Measurements from ENCODE around the gene DNM3.

- TF ChIP-seq CTCF (IDR thresholded peaks at IDR 0.05) (no peak), POLR2A (IDR thresholded peaks at IDR 0.05) (no peak)
Observed at GRCh38 chr1:172003766-172004530, 162.7 kb downstream of the DNM3 start.

Data from adrenal gland (tissue), 5 donors.